RPMI8226 (cell line): Measurements from ENCODE around the gene NEK4.

Source experiments
- DNase-seq: peaks from one replicate; pipeline ENCODE4 v3.0.0-alpha.2; 2015

NEK4 gene

DNA sequence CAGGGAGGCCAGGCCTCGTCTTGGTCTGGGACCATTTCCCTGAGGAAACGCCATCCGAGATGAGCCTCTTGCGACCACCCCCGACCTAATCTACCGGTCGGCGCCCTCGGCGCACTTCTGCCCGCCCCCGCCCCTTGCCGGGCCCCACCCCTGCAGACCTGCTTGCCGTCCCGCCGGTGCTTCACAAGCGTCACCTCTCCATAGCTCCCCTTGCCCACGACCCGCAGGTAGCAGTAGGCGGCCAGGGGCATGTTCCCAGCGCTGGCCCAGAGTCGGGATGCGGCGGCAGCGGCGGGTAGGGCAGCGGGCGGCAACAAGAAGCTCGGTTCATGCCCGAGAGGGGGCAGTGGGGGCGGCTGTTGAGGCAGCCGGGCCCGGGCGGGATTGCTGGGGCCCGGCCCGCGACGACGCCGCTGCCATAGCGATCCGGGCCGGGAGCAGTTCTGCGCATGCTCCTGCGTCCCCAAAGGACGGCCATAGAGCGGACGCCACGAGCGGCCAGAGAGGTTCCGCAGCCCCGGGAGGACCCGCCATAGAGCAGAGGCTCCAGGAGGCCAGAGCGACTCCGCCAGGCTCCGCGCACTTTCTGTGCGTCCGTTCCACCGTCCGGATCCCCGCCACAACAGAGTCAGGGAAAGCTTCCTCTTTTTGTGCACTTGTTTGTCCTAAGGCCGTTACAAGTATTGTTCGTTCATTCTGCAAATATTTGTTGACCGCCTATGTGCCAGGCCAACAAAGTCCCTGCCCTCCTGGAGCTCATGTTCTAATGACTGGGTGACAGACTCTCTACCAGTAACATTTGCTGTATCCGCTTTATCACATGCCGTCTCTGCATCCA is at the start of gene NEK4:
TSS of gene NEK4 (minus strand) at position 445 of the 838 bp plus-strand sequence. CDS start at position 251, 194 bp downstream.
- peak; percentile 96 for DNase-seq

DNA sequence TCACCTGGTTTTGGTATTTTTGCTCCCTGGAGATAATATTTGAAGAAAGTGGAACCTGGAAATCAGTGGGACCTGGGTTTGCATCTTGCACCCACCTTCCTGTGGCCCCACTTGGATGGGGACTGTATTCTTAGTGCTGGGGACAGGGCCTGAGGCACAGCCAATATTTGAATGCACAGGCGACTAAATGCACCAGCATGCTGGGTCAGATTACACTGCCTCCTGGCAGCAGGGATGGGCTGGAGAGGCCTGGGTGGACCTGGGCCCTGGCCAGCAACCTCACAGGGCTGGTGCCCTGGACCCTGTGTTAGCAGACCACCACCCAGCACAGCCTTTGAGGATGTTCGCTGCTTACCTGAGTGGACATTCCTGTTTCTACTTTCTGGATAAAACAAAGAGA is 49.2 kb upstream of the NEK4 start:
- no peak for DNase-seq

DNA sequence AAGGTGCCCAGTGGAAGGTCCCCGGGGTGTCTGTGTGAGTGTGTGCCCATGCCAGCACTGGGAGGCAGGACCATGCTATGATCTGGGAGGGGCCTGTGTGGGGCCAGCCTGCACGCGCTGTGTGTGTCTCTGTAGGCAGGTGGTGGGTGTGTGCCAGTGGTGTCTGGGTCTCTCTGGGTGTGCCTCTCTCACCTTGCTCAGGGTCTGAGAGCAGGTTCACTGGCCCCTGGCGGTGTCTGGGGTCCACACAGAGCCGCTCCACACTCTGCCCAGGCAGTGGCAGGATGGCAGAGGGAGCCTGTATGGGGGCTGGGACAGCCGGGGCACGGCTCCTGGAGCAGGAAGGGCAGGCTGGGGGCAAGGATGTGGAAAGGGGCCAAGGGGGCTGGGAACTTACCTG is 47.1 kb upstream of the NEK4 start:
- no peak for DNase-seq

DNA sequence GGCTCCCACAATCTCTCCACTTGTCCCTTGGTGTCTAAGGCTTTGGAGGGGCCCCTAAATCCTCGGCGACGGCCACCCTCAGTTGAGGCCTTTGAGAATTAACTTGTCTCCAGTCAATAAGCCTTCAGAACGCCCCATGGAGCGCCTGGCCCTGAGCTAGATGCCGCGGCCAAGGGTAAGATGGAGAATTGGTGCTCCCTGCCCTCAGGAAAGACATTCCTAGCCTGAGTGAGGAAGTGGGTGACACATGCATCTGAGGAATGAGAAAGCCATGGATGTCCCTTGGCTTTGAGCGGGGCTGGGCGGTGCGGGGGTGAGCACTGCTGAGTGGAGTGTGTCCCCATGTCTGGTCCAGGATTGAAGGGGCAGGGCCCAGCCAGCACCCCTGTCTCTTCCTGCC is 46.5 kb upstream of the NEK4 start:
- DNase-seq = no peak

DNA sequence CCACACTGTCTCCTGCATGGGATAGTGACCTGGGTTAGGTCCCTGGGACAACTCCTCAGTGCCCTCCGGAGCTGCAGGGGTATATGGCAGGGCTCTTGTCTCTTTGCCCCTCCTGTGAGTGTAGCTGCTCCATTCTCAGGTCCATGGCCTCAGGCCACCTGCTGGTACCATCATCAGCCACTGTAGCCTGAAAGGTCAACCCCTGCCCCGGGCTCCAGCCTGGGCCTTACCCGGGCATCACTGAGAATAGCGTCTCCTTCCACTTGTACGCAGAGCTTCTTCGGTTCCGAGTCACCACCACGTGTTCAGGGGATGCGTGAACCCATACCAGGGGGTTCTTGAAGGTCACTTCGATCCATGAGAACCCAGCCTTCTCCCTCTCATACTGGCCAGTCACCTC is 45.9 kb upstream of the NEK4 start:
- no peak for DNase-seq

DNA sequence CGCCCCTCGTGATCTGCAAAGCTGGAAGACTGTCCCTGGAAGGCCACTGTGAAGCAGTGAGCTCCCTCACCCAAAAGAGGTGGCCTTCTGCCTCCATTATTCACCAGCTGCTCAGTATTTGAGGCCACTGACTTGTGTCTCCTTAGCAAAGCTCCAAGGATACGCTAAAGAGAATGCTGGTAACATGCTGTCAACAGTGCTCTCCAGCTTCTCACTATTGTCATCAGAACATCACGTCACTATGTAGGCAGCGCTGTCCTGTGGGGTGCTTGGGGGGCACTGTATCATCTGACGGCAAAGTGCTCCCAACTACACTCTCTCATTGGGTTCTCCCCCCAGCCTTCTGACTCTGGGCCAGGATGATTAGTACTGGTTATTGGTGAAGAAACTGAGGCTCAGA is 45.5 kb upstream of the NEK4 start:
- no peak for DNase-seq

DNA sequence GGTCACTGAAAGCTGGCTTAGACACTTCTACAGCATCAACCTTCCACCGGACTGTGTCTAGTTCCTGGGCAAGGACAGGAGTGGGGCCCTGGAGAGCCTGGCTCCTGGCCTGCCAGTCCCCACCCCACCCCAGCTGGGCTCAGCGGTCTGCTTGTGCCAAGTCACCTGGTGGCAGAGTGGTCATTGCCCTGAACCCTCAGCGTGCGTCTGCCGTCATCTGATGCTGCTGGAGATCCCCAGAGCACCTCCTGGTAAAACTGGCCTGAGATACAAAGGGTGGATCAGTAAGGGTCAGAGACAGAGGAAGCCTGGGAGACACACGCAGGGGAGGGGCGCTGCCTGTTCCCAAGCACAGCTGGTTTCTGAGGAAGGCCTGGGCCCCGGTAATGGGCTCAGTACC is 43.1 kb upstream of the NEK4 start:
- no peak for DNase-seq

DNA sequence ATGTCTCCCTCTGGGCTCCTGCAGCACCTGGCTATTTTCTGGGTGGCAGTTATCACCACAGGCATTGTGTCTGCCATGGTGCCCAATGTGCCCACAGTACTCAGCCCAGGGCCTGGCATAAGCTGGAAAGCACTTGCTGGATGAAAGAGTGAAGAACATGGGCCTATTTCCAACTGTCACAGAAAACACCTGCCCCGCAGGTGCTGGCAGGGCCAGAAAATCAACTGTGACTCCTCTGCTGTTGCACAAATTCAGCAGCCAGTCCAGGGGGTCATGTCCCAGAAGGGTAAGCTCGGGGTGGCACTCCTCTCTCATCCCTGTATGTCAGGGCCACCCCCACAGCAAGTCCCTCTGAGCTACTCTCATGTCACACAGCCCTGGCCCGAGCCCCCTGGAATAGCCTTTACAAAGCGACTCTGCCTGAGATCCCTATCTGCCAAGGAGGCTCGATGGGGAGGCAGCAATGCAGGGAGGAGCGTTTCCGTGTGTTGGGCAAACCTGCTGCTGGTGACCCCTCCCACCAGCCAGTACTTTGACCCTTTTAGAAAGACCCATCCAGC is 40.8 kb upstream of the NEK4 start:
- DNase-seq = no peak

DNA sequence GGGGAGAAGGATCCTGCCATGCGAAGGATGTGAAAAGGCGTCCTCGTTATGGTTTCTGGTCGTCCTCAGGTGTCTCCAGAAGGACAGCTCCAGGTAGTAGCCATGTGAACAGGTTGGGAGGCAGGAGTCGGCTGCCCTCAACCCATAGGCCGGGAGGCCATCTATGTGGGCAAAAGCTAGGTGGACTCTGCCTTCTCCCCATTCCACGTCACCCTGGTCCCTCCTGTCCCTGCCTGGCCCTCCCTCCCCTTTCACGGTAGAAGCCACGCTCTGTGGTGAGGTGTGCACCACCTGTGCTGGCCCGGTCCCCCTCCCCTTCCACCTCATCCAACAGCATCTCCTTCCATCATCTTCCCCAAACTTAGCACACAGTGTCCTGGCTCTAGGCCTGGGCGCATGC is 40.2 kb upstream of the NEK4 start:
- no peak for DNase-seq

DNA sequence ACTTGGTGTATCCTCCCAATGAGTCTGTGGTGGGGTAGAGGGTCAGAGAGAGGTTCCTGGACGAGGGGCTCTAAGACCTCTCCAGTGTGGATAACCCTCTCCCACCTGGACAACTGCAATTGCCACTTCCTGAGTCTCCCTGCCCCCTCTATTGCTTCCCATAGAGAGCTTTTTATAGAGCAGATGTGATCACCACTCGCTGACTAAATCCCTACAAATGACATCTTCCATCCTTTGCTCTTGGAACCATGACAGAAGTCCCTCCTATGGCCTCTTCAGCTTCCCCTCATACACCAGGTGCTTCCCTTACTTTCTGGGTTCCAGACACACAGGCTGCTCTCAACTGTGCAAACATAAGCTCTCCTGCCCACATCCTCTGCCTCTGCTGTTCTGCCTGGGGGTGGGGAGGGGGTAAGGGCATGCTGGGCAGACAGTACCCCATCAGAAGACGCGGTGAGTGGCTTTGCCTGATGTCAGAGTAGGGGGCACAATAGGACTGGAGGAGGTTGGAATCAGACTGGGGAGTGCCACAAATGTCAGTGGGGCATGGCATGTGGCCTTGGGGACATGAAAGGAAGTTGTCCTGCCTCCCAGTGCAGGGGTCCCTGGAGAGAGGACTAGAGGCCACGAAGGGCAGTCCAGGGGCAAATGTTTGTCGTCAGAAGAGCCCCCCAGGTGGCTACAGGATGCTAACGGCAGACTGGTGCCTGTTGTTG is 39.1 kb upstream of the NEK4 start:
- no peak for DNase-seq

DNA sequence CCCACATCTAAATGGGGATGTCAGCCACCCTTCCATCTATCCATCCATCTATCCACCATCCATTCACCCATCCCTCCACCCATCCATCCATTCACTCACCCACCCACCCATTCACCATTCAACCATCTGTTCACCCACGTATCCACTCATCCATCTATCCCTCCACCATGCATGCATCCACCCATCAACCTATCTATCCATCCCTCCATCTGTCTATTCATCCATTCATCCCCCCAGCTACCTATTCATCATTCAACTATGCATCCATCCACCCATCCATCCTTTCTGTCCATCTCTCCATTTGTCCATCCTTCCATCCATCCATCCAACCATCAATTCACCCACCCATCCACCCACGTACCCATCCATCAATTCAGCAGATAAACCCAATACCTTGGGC is 38.4 kb upstream of the NEK4 start:
- no peak for DNase-seq

DNA sequence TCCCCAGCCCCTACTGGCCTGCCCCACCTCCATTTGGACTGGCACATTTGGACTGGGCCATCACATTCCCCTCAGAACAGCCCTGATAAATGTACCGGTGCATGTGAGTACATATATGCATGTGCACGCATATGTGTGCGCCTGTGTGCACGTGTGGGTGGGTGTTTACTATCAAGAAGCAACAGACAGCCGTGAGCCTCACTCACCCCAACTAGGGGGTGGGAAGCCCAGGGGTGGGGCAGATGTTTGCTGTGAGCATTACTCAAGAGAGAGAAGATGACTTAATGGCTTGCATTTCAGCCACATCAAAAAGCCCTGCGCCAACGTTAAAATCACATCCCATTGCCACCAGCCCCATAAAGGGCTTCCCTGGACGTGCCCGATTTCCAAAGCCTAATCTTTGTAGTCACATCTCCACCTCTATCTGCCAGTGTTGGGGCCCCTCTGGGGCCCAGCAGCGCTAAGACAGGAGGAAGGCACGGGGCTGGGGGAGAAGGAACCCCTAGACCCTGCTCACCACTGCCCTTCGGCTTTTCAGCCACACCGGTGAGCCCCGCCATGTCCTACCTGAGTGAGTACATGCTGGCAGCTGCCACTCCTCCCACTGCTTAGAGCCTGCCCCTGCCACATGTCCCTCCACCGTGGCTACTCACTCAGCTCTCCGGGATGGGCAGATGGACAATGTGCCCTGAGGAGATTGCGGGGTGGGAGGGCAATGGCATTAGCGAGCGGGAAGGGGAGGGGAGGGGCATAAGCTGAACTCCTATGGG is 34.7 kb upstream of the NEK4 start:
- no peak for DNase-seq

DNA sequence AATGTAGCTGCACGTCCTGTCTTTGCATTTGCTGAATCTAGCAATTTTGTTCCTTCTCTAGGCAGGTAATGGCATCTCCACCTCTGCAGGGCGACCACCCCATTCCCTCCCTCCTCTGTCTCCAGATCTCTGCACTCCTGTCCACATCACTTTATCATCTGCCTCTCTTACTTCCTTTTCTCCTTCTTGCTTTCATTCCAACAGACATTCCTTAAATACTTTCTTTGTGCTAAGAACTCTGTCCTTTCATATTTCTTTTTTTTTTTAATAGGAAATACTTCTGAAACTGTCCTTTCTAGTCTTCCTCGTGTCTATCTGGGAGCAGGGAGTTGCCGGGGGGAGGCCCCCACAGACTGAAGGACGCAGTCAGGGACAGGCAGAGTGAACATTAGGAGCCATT is 31.1 kb upstream of the NEK4 start:
- no peak for DNase-seq

DNA sequence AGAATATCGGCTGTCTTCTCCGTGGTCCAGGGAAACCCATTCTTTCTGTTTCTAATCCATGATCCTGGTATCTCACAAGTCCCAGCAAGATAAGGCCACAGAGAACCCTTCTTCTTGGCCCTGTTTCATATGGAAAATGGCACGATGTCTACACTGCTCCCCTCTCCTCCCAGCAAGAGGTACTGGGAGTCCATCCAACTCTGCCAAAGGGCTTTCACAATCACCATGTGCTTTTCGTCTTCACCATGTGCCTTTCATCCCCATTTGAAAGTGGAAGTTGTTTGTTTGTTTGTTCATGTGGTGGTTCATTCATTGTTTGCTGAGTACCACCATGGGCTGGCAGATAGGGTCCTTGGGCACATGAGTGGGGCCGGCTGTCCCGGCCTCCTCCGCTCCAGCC is 29.3 kb upstream of the NEK4 start:
- DNase-seq = no peak

DNA sequence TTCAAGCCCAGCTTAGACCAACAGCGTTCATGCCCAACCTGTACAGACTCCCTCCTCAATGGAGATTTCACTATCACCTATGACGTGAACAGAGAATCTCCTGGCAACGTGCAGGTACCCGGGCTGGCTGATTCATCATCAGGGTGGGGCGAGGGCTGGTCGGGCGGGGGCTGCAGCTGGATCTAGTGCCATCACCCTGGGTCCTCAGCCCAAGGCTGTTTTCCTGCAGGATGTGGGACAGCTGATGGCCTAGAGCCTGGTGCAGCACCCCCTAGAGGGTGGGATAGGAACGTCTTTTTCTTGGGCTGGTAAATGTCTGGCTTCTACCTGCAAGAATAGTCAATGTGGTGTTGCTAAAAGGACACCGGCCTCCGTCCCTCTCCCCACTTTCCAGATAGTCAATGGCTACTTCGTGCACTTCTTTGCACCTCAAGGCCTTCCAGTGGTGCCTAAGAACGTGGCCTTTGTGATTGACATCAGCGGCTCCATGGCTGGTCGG is 28.3 kb upstream of the NEK4 start:
- DNase-seq = no peak

DNA sequence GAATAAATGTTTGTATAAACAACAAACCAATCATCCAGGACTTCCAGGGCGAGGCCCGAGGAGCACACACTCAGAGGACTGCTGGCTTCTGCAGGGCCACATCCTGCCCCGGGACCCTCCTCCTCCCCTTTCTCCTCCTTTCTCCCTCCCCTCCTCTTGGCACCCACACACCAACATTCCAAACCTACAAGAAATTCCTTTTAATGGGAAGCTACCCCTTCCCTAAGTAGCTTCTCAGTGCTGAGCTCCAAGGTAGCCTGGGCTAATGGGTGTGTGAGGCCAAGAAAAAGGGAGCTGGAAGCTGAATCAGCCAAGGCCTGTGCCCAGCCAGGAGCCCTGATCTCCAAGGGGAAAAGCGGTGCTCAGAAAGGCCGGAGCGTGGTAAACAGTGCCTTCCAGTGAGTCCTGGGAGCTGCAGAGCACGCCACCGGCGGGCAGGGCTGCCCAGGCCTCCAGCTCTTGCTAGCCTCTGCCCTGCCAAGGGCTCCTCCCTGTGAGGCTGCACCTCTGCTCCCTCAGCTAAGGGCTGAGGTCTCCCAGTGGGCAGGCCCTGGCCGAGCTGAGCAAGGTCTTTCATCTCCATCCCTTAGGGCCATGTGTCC is 27.7 kb upstream of the NEK4 start:
- no peak for DNase-seq

DNA sequence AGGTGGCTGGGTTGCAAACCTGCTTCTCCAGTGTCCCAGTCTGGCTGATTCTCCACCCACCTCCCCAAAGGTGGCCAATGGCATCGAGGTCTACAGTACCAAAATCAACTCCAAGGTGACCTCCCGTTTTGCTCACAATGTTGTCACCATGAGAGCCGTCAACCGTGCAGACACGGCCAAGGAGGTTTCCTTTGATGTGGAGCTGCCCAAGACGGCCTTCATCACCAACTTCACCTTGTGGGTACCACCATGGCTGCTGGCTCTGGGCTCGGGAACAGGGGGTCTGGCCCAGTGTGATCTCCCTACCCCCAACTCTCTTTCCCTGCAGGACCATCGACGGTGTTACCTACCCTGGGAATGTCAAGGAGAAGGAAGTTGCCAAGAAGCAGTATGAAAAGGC is 25.7 kb upstream of the NEK4 start:
- no peak for DNase-seq

DNA sequence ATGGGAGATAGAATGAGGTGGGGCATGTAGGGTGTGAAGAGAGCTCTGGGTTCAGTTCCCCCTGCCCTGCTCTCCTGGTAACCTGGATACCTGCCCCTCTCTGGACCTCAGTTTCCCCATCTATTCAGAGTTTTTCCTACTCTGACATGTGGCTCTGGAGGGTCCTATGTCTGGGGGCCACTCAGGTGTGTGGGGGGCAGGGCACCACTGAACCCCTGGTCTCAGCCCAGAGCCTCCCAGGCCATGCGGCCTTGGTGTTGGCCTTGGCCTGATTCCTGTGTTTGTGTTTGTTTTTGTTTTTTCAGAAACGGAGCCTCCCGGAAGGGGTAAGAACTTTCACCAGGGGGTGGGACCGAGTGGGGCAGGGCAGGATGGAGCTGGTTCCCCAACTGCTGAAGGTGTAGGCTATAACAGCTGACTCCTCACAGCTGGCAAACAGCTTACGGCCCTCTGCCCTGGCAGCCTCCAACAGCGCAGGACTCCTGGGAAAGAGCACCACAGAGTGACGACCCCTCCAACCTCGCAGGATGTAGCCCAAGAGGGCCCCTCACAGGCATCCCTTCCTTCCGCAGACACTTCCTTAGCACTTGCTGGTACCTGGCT is 24.7 kb upstream of the NEK4 start:
- no peak for DNase-seq

DNA sequence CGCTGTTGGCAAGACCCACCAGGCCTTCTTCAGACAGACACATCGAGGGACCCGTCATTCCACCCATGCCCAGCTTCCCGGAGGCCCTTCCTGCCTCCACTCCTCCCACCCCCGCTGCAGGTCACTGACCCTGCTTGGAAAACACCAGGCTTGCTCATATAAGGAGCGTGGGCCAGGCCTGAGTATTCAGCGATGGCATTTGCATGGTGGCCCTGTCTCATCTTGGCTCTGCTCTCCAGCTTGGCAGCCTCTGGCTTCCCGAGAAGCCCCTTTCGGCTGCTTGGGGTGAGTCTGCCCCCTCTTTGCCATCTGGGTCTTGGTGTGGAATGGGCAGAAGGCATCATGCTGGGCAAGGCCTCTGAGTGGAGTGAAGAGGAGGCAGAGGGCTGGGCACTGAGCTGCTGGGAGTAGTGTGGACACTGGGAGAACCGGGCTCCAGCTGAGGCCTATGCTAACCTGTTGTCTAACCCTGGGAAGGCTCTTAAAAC is 23.9 kb upstream of the NEK4 start, which contains the start of gene ITIH3:
TSS of gene ITIH3 (plus strand) at position 185 of the 488 bp plus-strand sequence. CDS start at position 193, 8 bp downstream.
- DNase-seq = no peak

DNA sequence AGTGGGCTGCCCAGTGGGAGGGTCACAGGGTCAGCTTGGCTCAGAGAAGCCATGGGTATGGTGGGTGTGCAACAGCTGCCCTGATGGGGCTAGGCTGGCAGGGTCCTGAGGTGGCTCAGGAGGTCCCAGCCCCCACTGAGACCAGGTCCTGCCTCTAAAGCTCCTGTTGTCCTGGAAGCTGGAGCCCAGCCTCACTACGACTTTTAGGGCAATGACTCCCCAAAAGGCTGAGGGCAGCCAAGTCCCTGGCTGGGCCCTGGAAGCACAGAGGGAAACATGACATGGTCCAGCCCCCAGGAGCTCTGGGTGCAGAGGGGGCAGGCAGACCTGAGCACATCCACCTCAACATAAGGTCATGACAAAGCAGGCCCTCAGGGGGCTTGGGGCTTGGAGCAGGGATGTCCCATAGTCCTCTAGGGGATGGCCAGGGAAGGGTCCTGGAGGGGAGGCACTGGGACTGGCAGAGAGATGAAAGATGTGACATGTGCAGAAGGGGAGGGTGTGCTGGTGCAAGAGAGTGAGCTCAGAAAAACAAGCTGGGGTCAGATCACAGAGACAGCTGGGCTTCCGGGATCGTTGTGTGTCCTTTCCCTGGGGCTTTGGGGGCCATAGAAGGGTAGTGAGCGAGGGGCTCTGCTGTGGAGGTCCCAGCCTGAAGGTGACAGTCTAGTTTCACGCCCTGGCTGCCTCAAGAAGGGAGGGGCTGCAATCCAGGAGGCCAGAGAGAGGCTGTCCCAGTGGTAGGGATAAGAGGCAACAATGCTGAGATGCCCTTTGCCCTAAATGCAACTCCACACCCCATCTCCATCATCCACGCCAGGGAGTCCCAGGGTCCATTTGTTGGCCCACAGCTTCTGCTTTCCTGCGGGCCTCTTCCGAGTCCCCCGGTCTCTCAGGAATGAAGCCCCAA is 23.2 kb upstream of the NEK4 start:
- no peak for DNase-seq
